GM12892 (cell line): ENCODE measurements around the gene EWSR1.
"Not testable (repeated sequence)": the region's sequence is repeated elsewhere in the genome, so short reads cannot be mapped to it uniquely, and the experiment has no call there.

Source experiments
- POLR2A ChIP-seq: IDR thresholded peaks from 2 replicates; pipeline ENCODE4 v1.6.1; 2011; ENCODE audit warnings: low read depth, low read length, control low read depth
- POLR2AphosphoS5 ChIP-seq: IDR thresholded peaks from 2 replicates; pipeline ENCODE4 v1.6.1; 2011; ENCODE audit warnings: low read depth, low read length, control low read depth
- TAF1 ChIP-seq: IDR thresholded peaks from 2 replicates; pipeline ENCODE4 v1.6.1; 2011; ENCODE audit warnings: low read depth, mild to moderate bottlenecking, control low read depth, low read length, borderline replicate concordance

DNA sequence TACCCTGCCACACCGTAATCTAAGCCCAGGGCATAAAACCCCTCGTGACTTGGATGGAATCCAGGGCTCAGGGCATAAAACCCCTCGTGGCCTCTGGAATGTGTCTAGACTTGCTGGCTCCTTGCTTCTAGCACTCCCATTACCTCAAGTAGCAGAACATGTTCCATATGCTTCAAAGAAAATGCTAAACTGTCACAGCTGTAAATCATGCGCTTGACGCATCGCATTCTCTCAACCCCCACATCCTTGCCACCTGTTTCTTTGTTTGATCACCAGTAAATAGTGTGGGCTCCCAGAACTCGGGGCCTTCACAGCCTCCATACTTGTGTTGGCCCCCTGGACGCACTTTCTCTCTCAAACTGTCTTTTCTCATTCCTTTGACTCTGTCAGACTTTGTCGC lies 27.6 kb upstream of the EWSR1 start:
- TF ChIP-seq POLR2AphosphoS5, POLR2A, TAF1: not testable (repeated sequence)
